Loucy (cell line): ENCODE measurements around the gene RO60.

Source experiments
- H2AFZ ChIP-seq: fragments of 200-600 bp; sonication (generic); 2 replicates; pipeline ENCODE4 v1.6.0; 2016; ENCODE audit warnings: antibody characterized with exemption, mild to moderate bottlenecking, low read length, moderate library complexity
- H3F3A ChIP-seq: fragments of 200-600 bp; 2 replicates; pipeline ENCODE4 v1.6.0; 2016; ENCODE audit warnings: antibody characterized with exemption, low read depth, mild to moderate bottlenecking
- H3K27me3 ChIP-seq: fragments of 200-600 bp; sonication (generic); 2 replicates; pipeline ENCODE4 v1.6.1; 2014; ENCODE audit warnings: low read length, mild to moderate bottlenecking; ENCODE audit not compliant: insufficient read depth, poor library complexity, severe bottlenecking
- H3K36me3 ChIP-seq: fragments of 200-600 bp; sonication (generic); 2 replicates; pipeline ENCODE4 v1.6.1; 2016; ENCODE audit warnings: low read length; ENCODE audit not compliant: insufficient read depth
- H3K4me1 ChIP-seq: fragments of 200-600 bp; sonication (generic); 2 replicates; pipeline ENCODE4 v1.5.1; 2014; ENCODE audit warnings: low read length, mild to moderate bottlenecking; ENCODE audit not compliant: insufficient read depth, poor library complexity, severe bottlenecking
- H3K4me2 ChIP-seq: fragments of 200-600 bp; sonication (generic); 2 replicates; pipeline ENCODE4 v1.6.0; 2014; ENCODE audit warnings: antibody characterized with exemption, low read length, low read depth, mild to moderate bottlenecking; ENCODE audit not compliant: poor library complexity, severe bottlenecking
- H3K4me3 ChIP-seq: fragments of 200-600 bp; sonication (generic); 2 replicates; pipeline ENCODE4 v1.5.1; 2014; ENCODE audit warnings: low read length, mild to moderate bottlenecking, mixed read lengths; ENCODE audit not compliant: poor library complexity, severe bottlenecking
- H3K79me2 ChIP-seq: fragments of 200-600 bp; sonication (generic); 2 replicates; pipeline ENCODE4 v1.6.1; 2014; ENCODE audit warnings: low read length; ENCODE audit not compliant: insufficient read depth
- H3K9ac ChIP-seq: fragments of 200-600 bp; sonication (generic); 2 replicates; pipeline ENCODE4 v1.6.0; 2014; ENCODE audit warnings: mild to moderate bottlenecking, low read depth, low read length, moderate library complexity; ENCODE audit not compliant: poor library complexity, severe bottlenecking
- H3K9me2 ChIP-seq: fragments of 200-600 bp; sonication (generic); replicated peaks from 2 replicates; pipeline ENCODE4 v1.6.1; 2016; ENCODE audit warnings: low read depth, low read length, mixed read lengths
- H3K9me3 ChIP-seq: fragments of 200-600 bp; sonication (generic); 2 replicates; pipeline ENCODE4 v1.6.1; 2014; ENCODE audit warnings: mild to moderate bottlenecking, antibody characterized with exemption, low read length, low read depth; ENCODE audit not compliant: insufficient read depth
- H4K20me1 ChIP-seq: fragments of 200-600 bp; sonication (generic); 2 replicates; pipeline ENCODE4 v1.6.0; 2014; ENCODE audit warnings: antibody characterized with exemption, low read length, mild to moderate bottlenecking; ENCODE audit not compliant: insufficient read depth, poor library complexity, severe bottlenecking
- EZH2phosphoT487 ChIP-seq: fragments of 200-600 bp; IDR thresholded peaks from 2 replicates; pipeline ENCODE4 v1.6.1; 2018; ENCODE audit warnings: antibody characterized with exemption, mild to moderate bottlenecking, moderate library complexity, borderline replicate concordance
- TF ChIP-seq, protein P1 (sequence below): fragments of 200-600 bp; sonication (generic); conservative IDR thresholded peaks from 2 replicates; pipeline ENCODE4 v1.5.1; 2014; ENCODE audit warnings: mild to moderate bottlenecking, antibody characterized with exemption, low read length

RO60 gene

DNA sequence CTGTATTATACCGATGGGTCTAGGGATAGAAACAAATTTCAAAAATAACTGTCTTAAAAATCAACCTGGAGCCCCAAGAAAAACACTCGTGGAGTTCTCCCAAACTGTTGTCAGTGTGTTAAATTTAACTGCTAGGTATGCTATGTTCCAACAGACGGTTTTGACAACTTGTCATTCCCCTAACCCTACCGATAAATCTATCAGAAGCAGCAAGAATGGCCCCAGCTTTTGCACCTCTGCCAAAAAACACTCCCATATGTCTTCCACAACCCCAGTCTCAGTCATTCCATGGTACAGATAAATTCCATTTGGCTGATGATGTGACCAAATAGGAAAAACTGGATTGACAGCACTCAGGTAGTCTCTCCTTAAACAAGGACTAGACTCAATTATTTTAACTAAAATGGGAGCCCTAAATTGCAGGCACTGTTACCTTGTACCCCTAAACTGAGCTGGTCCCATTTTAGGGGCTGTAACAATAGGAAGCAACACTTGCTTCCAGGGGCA, 5.2 kb upstream of the RO60 start:
- Histone ChIP-seq H3K4me2 (peak overlapping the region; percentile 42), H3K27me3 (no peaks in the 10 kb centered on the region), H3K36me3 (peaks cover 16% of the 10 kb centered on the region; the same call in 1 of the 2 replicates), H3F3A (no peaks in the 10 kb centered on the region), H3K4me1 (peaks cover 46% of the 10 kb centered on the region), H3K9ac (peak overlapping the region; percentile 18), H3K9me3 (no peaks in the 10 kb centered on the region), H3K4me3 (no peak overlapping the region), H3K79me2 (peaks cover 78% of the 10 kb centered on the region), H4K20me1 (peaks cover 32% of the 10 kb centered on the region), H2AFZ (no peak overlapping the region), H3K9me2 (no peaks in the 10 kb centered on the region)
- no peak for TF ChIP-seq EZH2phosphoT487
- TF ChIP-seq, protein P1, sequence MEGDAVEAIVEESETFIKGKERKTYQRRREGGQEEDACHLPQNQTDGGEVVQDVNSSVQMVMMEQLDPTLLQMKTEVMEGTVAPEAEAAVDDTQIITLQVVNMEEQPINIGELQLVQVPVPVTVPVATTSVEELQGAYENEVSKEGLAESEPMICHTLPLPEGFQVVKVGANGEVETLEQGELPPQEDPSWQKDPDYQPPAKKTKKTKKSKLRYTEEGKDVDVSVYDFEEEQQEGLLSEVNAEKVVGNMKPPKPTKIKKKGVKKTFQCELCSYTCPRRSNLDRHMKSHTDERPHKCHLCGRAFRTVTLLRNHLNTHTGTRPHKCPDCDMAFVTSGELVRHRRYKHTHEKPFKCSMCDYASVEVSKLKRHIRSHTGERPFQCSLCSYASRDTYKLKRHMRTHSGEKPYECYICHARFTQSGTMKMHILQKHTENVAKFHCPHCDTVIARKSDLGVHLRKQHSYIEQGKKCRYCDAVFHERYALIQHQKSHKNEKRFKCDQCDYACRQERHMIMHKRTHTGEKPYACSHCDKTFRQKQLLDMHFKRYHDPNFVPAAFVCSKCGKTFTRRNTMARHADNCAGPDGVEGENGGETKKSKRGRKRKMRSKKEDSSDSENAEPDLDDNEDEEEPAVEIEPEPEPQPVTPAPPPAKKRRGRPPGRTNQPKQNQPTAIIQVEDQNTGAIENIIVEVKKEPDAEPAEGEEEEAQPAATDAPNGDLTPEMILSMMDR = no peak

DNA sequence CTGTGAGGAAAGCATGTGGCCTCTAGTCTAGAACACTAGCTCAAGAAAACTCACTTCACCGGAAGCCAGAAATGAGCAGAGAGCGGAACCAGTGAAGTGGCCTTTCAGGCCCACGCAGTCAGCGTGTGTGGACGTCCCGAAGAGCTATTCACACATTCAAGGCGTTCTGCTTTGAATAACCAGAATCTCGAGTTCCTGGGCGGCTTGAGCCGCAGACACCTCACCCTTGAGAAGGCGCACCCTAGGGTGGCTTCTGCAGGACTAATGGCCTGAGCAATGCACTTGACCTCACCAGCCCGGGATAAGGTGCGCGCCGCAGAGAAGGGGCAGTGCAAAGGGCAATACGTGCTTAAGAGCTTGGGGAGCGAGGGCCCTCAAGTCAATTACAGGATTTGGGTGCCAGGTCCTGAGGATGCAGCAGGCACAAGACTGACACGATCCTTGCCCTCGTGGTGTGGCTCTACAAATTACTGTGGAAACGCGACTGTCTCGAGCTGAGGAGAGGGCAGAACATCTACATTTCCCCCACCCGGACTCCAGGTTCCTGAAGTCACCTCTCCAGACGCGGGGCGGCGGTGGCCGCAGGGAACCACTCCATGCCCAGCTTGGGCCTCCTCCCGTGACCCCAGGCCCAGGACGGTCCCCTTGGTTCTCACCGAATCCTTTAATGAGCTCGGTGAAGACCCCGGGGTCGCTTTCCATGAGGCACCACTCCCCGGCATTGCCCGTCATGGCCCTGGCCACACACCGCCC, 707 bp upstream of the RO60 start:
- Histone ChIP-seq H3K36me3 (no peaks in the 10 kb centered on the region), H3K9me2 (no peaks in the 10 kb centered on the region), H3K79me2 (peaks cover 94% of the 10 kb centered on the region), H3K27me3 (no peaks in the 10 kb centered on the region), H3K9me3 (no peaks in the 10 kb centered on the region), H2AFZ (peak overlapping the region; percentile 68), H3F3A (no peaks in the 10 kb centered on the region), H4K20me1 (peaks cover 53% of the 10 kb centered on the region), H3K4me1 (peaks cover 48% of the 10 kb centered on the region), H3K9ac (peak overlapping the region; percentile 95), H3K4me2 (peak overlapping the region; percentile 82), H3K4me3 (peak overlapping the region; percentile 90)
- TF ChIP-seq EZH2phosphoT487 = no peak
- TF ChIP-seq, protein P1 = no peak

DNA sequence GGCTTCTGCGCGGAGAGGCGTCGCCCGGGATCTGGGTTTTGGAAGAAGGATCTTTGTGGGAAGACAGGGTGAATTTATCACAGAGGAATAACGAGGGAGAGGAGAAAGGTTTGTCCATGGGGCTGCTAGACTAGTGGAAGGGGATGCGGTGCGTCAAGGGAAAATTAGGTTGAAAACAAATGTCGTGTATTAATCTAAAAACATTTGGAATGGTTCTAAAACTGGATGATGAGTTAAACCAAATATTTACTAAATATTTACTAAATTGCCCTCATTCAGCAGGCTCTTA, 647 bp downstream of the RO60 start:
- H3K36me3 ChIP-seq = no peaks in the 10 kb centered on the region
- no peaks in the 10 kb centered on the region for H3K27me3 ChIP-seq
- peaks cover 89% of the 10 kb centered on the region for H3K79me2 ChIP-seq
- no peaks in the 10 kb centered on the region for H3K9me2 ChIP-seq
- H2AFZ ChIP-seq = peak overlapping the region; percentile 91
- peak overlapping the region; percentile 95 for H3K9ac ChIP-seq
- TF ChIP-seq, protein P1 = no peak
- no peak for TF ChIP-seq EZH2phosphoT487
- peak overlapping the region; percentile 91 for H3K4me2 ChIP-seq
- no peaks in the 10 kb centered on the region for H3K9me3 ChIP-seq
- H3K4me1 ChIP-seq = peaks cover 47% of the 10 kb centered on the region
- H3K4me3 ChIP-seq = peak overlapping the region; percentile 90
- H3F3A ChIP-seq = no peaks in the 10 kb centered on the region
- H4K20me1 ChIP-seq = peaks cover 58% of the 10 kb centered on the region
